HepG2 (cell line): ENCODE results near the gene DMKN. TPM values are rescaled to one million over a fixed set of nuclear protein-coding genes. Genes with fewer than 3 reads are reported as not detected.

Experiments
- ATRX ChIP-seq: sonication (generic); formaldehyde crosslinking; IDR thresholded peaks from 2 replicates; pipeline ENCODE4 v1.4.0; 2020; ENCODE audit warnings: missing genetic modification reagents, borderline replicate concordance
- CREM ChIP-seq, 2 experiments: sonication (generic) in 1 of 2; formaldehyde crosslinking in 1 of 2; IDR thresholded peaks; 2 replicates each; pipeline versions ENCODE4 v1.4.0 to v1.6.1; 2016 to 2020; ENCODE audit warnings: antibody characterized with exemption in 1 of 2, mild to moderate bottlenecking in 1 of 2, missing genetic modification reagents in 1 of 2
- CSRNP1 ChIP-seq: sonication (generic); formaldehyde crosslinking; IDR thresholded peaks from 2 replicates; pipeline ENCODE4 v1.8.1; 2023; ENCODE audit warnings: mild to moderate bottlenecking, missing genetic modification reagents
- ETV5 ChIP-seq: IDR thresholded peaks from 2 replicates; pipeline ENCODE4 v1.6.1; 2018; ENCODE audit warnings: missing biosample characterization, missing genetic modification reagents, inconsistent platforms, borderline replicate concordance
- ETV6 ChIP-seq: sonication (generic); formaldehyde crosslinking; conservative IDR thresholded peaks from 2 replicates; pipeline ENCODE4 v1.4.0; 2020; ENCODE audit warnings: missing genetic modification reagents
- PBX3 ChIP-seq: sonication (generic); formaldehyde crosslinking; IDR thresholded peaks from 2 replicates; pipeline ENCODE4 v1.8.1; 2023; ENCODE audit warnings: missing genetic modification reagents, inconsistent platforms, borderline replicate concordance
- RCOR2 ChIP-seq: IDR thresholded peaks from 2 replicates; pipeline ENCODE4 v1.6.1; 2016; ENCODE audit warnings: missing biosample characterization, missing genetic modification reagents
- SNAPC4 ChIP-seq: sonication (generic); formaldehyde crosslinking; IDR thresholded peaks from 2 replicates; pipeline ENCODE4 v1.4.0; 2020; ENCODE audit warnings: mild to moderate bottlenecking, missing genetic modification reagents
- SOX6 ChIP-seq, 2 experiments: fragments of 450-650 bp in 1 of 2; sonication (generic) in 1 of 2; formaldehyde crosslinking in 1 of 2; IDR thresholded peaks; 2 replicates each; pipeline versions ENCODE4 v1.4.0 to v1.6.1; 2017 to 2020; ENCODE audit warnings: antibody characterized with exemption in 1 of 2, mild to moderate bottlenecking in 1 of 2, missing genetic modification reagents in 1 of 2
- TCF12 ChIP-seq, 2 experiments: fragments of 450-650 bp in 1 of 2; sonication (generic) in 1 of 2; formaldehyde crosslinking in 1 of 2; IDR thresholded peaks; 2 replicates each; pipeline versions ENCODE4 v1.6.1 to v1.8.0; 2017 to 2022; ENCODE audit warnings: antibody characterized with exemption in 1 of 2, mild to moderate bottlenecking in 1 of 2, missing genetic modification reagents in 1 of 2, moderate library complexity in 1 of 2
- TOE1 ChIP-seq: sonication (generic); formaldehyde crosslinking; IDR thresholded peaks from 2 replicates; pipeline ENCODE4 v1.4.0; 2020; ENCODE audit warnings: mild to moderate bottlenecking, missing genetic modification reagents
- ZKSCAN5 ChIP-seq: sonication (generic); formaldehyde crosslinking; IDR thresholded peaks from 2 replicates; pipeline ENCODE4 v1.5.1; 2020; ENCODE audit warnings: mild to moderate bottlenecking, missing genetic modification reagents
- ZNF101 ChIP-seq: sonication (generic); formaldehyde crosslinking; IDR thresholded peaks from 2 replicates; pipeline ENCODE4 v1.4.0; 2020; ENCODE audit warnings: mild to moderate bottlenecking, low read depth, missing genetic modification reagents, borderline replicate concordance
- ZNF260 ChIP-seq: sonication (generic); formaldehyde crosslinking; IDR thresholded peaks from 2 replicates; pipeline ENCODE4 v1.4.0; 2020; ENCODE audit warnings: missing genetic modification reagents, low read depth, mild to moderate bottlenecking, borderline replicate concordance
- ZNF496 ChIP-seq: sonication (generic); formaldehyde crosslinking; IDR thresholded peaks from 2 replicates; pipeline ENCODE4 v1.8.1; 2023; ENCODE audit warnings: mild to moderate bottlenecking, moderate library complexity, missing genetic modification reagents; ENCODE audit not compliant: insufficient replicate concordance
- ZNF770 ChIP-seq: sonication (generic); formaldehyde crosslinking; IDR thresholded peaks from 2 replicates; pipeline ENCODE4 v1.5.0; 2020; ENCODE audit warnings: mild to moderate bottlenecking, missing genetic modification reagents
- polyA plus RNA-seq, 8 experiments: library from polyadenylated mRNA; depleted of rRNA in 3 of 8; stranded (reverse) in 7 of 8; unstranded in 1 of 8; fragments of >200 nt; fragmentation: Illumina TruSeq in 4 of 8; extraction: Trizol in 4 of 8; gene quantifications; 2 replicates each; pipeline versions ENCODE4 v1.2.1 to v1.2.3, GENCODE V29; 2011 to 2016; ENCODE audit warnings: low read depth in 4 of 8, missing spikeins in 1 of 8, mixed read lengths in 1 of 8; ENCODE audit not compliant: insufficient read depth in 1 of 8
- total RNA-seq, 5 experiments: library from RNA; depleted of rRNA; stranded (reverse); fragments of >200 nt; fragmentation: Illumina TruSeq; extraction: Trizol; gene quantifications; 2 replicates each; pipeline ENCODE4 v1.2.3, GENCODE V29; 2016; ENCODE audit warnings: low read depth in 1 of 5

Gene DMKN
- total and polyA plus RNA-seq, 2 of the 13 experiments (the other 11 are each of a cell fraction or from before 2014, with no cell fraction given): 50.8 to 57.1 TPM

GRCh38 chr19:35495107-35496064 is 18.1 kb downstream of the DMKN start (continued):
- TF ChIP-seq PBX3 (CRISPR knock-in tag) (no peak), ETV6 (CRISPR knock-in tag) (no peak), ZNF496 (CRISPR knock-in tag) (no peak), ZNF260 (CRISPR knock-in tag) (no peak), CSRNP1 (CRISPR knock-in tag) (no peak), TOE1 (no peak), ZNF101 (CRISPR knock-in tag) (no peak), RCOR2 (CRISPR knock-in tag) (no peak), SOX6 (IDR thresholded peaks at IDR 0.05) (no peak), SOX6 (CRISPR knock-in tag; IDR thresholded peaks at IDR 0.05) (peak; percentile 32; the same call in 1 of the 2 replicates), ATRX (CRISPR knock-in tag) (no peak), ZKSCAN5 (CRISPR knock-in tag) (no peak), TCF12 (IDR thresholded peaks at IDR 0.05) (no peak), TCF12 (CRISPR knock-in tag; IDR thresholded peaks at IDR 0.05) (no peak), CREM (IDR thresholded peaks at IDR 0.05) (no peak), CREM (CRISPR knock-in tag; IDR thresholded peaks at IDR 0.05) (no peak), SNAPC4 (CRISPR knock-in tag) (no peak), ZNF770 (CRISPR knock-in tag) (peak; percentile 21; the same call in 1 of the 2 replicates), ETV5 (CRISPR knock-in tag) (no peak; the same call in 1 of the 2 replicates)
